Measurements from ENCODE around the gene EHD1.
"Not testable (repeated sequence)": the region's sequence is repeated elsewhere in the genome, so short reads cannot be mapped to it uniquely, and the experiment has no call there.

The EHD1 gene

GRCh38 chr11:64826578-64827450 lies 51.6 kb downstream of the EHD1 start:
- no peak for TF ChIP-seq CTCF (IDR thresholded peaks at IDR 0.05; ENCODE audit: control extremely low read depth, extremely low read depth, low read depth, missing control alignments)
- no peak for DNase-seq (ENCODE audit: extremely low spot score)
- ChIA-PET POLR2A (interaction anchor here (0.6 kb wide), 1 partner anchor 1128 kb away, joined by 4 read pairs; no protein-coding TSS in a partner anchor), CTCF (interaction anchor here (1.2 kb wide), 1 partner anchor 488 kb away, joined by 3 read pairs; the partner anchor contains the start of gene CDC42EP2)

DNA sequence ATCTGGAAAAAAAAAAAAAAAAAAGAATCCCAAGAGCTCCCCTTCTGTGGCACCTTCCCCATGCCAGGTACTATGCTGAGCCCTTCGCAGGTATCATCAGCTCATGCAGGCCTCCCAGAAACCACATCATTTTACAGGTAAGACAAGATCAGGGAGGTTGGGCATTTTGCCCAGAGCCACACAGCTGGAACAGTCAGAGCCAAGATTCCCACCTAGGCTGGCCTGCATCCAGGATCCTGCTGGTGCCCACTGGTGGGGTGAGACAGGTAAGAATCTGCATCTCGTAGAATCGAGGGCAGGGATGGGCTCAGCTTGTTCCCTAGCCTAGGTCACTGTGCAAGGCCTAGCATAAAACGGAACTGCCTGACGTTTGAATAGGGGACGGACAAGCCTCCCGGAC lies 52.4 kb downstream of the EHD1 start:
- ChIA-PET POLR2A (no interaction called here), CTCF (interaction anchor here (0.8 to 1.2 kb wide), 2 partner anchors 15 to 489 kb away, joined by 3 read pairs; partner anchors contain the start of genes CDC42EP2 and MEN1)
- TF ChIP-seq CTCF (IDR thresholded peaks at IDR 0.05; ENCODE audit: control extremely low read depth, extremely low read depth, low read depth, missing control alignments), result no peak
- no peak for DNase-seq (ENCODE audit: extremely low spot score)

DNA sequence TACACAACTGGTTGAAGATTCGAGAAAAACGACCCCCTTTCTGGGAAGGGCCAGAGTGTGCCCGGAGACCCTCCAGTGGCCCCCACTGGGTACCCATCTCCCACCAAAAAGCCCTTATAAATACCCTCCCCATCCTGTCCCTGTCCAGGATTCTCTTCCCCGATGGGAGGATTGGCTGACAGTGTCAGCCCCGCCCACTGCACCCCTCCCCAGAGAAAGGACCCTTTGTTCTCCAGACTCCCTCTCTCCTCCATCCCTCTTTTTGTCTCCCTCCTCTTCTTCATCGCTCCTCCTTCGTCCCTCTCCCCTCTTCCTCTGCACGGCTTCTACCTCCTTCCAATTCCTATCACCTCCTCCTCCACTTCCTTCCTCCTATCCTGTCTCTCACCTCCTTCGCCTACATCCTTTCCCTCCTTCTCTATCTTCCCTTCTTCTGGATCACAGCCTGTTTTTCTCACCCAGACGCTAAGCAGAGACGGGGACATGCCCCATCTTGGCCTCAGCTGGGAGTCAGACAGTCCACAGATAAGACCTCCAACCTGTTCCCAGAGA lies 54.8 kb downstream of the EHD1 start:
- no peak for TF ChIP-seq CTCF (IDR thresholded peaks at IDR 0.05; ENCODE audit: control extremely low read depth, extremely low read depth, low read depth, missing control alignments)
- POLR2A ChIA-PET, result no interaction called here
- no peak for DNase-seq (ENCODE audit: extremely low spot score)
- CTCF ChIA-PET, result interaction anchor here (1.0 to 1.3 kb wide), 2 partner anchors 21 to 25 kb away, joined by 4 to 5 read pairs; partner anchors contain the start of gene CDC42BPG

- no peak for TF ChIP-seq CTCF (IDR thresholded peaks at IDR 0.05; ENCODE audit: control extremely low read depth, extremely low read depth, low read depth, missing control alignments)
- POLR2A ChIA-PET, result no interaction called here
- no peak for DNase-seq (ENCODE audit: extremely low spot score)
- CTCF ChIA-PET, result interaction anchor here (1.3 kb wide), 1 partner anchor 17 kb away, joined by 4 read pairs; no protein-coding TSS in a partner anchor
Measured at GRCh38 chr11:64817476-64817875, 60.9 kb downstream of the EHD1 start.

DNA sequence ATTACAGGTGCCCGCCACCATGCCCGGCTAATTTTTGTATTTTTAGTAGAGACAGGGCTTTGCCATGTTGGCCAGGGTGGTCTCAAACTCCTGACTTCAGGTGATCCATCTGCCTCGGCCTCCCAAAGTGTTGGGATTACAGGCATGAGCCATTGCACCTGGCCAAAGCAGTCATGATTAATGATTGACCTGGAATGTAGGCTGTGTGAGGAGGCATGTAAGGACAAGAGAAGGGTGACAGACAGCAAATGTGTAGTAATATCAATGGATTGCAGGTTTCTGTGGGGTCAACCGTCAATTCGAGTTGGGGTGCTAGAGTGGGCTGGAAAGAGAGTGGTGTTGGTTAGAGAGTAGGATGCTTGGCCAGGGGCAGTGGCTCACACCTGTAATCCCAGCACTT lies 63.0 kb downstream of the EHD1 start:
- DNase-seq (ENCODE audit: extremely low spot score); POLR2A ChIA-PET: not testable (repeated sequence)
- CTCF ChIA-PET, result interaction anchor here (1.1 to 1.3 kb wide), 2 partner anchors 33 to 45 kb away, joined by 4 to 6 read pairs; no protein-coding TSS in a partner anchor

DNA sequence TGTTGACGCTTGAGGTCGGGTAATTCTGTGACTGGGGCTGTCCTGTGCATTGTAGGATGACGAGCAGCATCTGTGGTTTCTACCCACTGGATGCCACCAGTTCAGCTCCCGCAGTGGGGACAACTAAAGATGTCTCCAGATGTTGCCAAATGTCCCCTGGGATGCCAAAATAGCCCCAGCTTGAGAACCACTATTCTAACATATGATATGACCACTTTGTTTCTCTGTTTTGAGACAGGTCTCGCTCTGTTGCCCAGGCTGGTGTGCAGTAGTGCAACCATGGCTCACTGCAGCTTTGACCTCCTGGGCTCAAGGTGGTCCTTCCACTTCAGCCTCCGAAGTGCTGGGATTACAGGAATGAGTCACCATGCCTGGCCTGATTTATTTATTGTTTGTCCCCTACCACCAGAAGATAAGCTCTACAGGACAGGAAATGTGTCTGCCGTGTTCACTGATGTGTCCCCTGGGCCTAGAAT lies 63.7 kb downstream of the EHD1 start:
- ChIA-PET CTCF (interaction anchor here (0.8 to 1.3 kb wide), 2 partner anchors 24 to 34 kb away, joined by 3 to 6 read pairs; no protein-coding TSS in a partner anchor), POLR2A (no interaction called here)
- DNase-seq (ENCODE audit: extremely low spot score), result peak; percentile 33
- TF ChIP-seq CTCF (IDR thresholded peaks at IDR 0.05; ENCODE audit: control extremely low read depth, extremely low read depth, low read depth, missing control alignments), result no peak

Data from GM10248 (cell line).